Transverse colon (tissue), 4 donors: Measurements from ENCODE around the gene HEXD. TPM values are rescaled to one million over a fixed set of nuclear protein-coding genes. Genes with fewer than 3 reads are reported as not detected.

Experiments
- DNase-seq: peaks from one replicate; pipeline ENCODE4 v3.0.0-alpha.2; 2019
- H3K27ac ChIP-seq, 4 donors: fragments of 200-600 bp; sonication (generic); 2 replicates each; pipeline ENCODE4 v1.5.1; 2016 to 2018; ENCODE audit warnings: inconsistent platforms in 4 of 4
- H3K27me3 ChIP-seq: fragments of 200-600 bp; sonication (generic); 2 replicates; pipeline ENCODE4 v1.5.1; 2017; ENCODE audit warnings: inconsistent platforms
- H3K36me3 ChIP-seq, 4 donors: fragments of 200-600 bp; sonication (generic); 2 replicates each; pipeline ENCODE4 v1.5.1; 2017 to 2019; ENCODE audit warnings: inconsistent platforms in 4 of 4
- H3K4me1 ChIP-seq, 4 donors: fragments of 200-600 bp; sonication (generic); 2 replicates each; pipeline ENCODE4 v1.5.1; 2017 to 2020; ENCODE audit warnings: inconsistent platforms in 4 of 4
- H3K4me3 ChIP-seq, 4 donors: fragments of 200-600 bp; sonication (generic); 1 replicate in 1 of 4; 2 replicates in 3 of 4; pipeline versions ENCODE4 v1.5.1 to v1.6.1; 2017 to 2019; ENCODE audit warnings: inconsistent platforms in 4 of 4
- H3K9me3 ChIP-seq, 2 donors: fragments of 200-600 bp; sonication (generic); 2 replicates each; pipeline ENCODE4 v1.5.1; 2017 to 2019; ENCODE audit warnings: inconsistent platforms in 2 of 2
- EP300 ChIP-seq: sonication (generic); formaldehyde crosslinking; IDR thresholded peaks from one replicate; pipeline ENCODE4 v1.6.1; 2017; ENCODE audit warnings: antibody characterized with exemption, low read depth
- POLR2A ChIP-seq: fragments of 450-650 bp; IDR thresholded peaks from one replicate; pipeline ENCODE4 v1.6.1; 2016; ENCODE audit warnings: antibody characterized with exemption, mild to moderate bottlenecking, moderate library complexity
- POLR2AphosphoS5 ChIP-seq, 3 donors: sonication (generic); formaldehyde crosslinking; IDR thresholded peaks; one replicate each; pipeline ENCODE4 v1.6.1; 2016; ENCODE audit warnings: antibody characterized with exemption in 3 of 3
- WGBS, 2 donors: methylation state at CpG; one replicate each; pipeline ENCODE4 v1.1.5; 2018; ENCODE audit warnings: low coverage in 1 of 2; 5-methylcytosine and 5-hydroxymethylcytosine counted together
- in situ Hi-C, 4 donors: fragments of 200-750 bp; cut with MboI; loops; one replicate each; pipeline versions ENCODE4 v1.15.0 to v1.15.1; 2017; ENCODE audit warnings: low sequenced_read_pairs in 3 of 4, low pct_ligation_motif_present in 1 of 4, low pct_unique_long_range_greater_than_20kb in 1 of 4
- intact Hi-C: fragments of 100-400 bp; cut with DNase I; formaldehyde crosslinking; loops from one replicate; pipeline ENCODE4 v1.15.1; 2023; ENCODE audit warnings: low total_unique reads
- total RNA-seq, 4 donors: library from RNA; depleted of rRNA; stranded (reverse); fragments of >200 nt; gene quantifications; one replicate each; pipeline ENCODE4 v1.1.0, GENCODE V29; 2016
- TF ChIP-seq, protein P1 (sequence below), 5 experiments: fragments of 200-600 bp in 3 of 5; fragments of 450-650 bp in 2 of 5; sonication (generic) in 3 of 5; IDR thresholded peaks; 1 replicate in 2 of 5; 2 replicates in 3 of 5; pipeline ENCODE4 v1.5.1; 2016 to 2017; ENCODE audit warnings: antibody characterized with exemption in 5 of 5, inconsistent platforms in 3 of 5, mild to moderate bottlenecking in 2 of 5, moderate library complexity in 1 of 5

Gene HEXD
- total RNA-seq, 4 donors from 2014 or later = 45.5 to 258 (median 102) TPM

DNA sequence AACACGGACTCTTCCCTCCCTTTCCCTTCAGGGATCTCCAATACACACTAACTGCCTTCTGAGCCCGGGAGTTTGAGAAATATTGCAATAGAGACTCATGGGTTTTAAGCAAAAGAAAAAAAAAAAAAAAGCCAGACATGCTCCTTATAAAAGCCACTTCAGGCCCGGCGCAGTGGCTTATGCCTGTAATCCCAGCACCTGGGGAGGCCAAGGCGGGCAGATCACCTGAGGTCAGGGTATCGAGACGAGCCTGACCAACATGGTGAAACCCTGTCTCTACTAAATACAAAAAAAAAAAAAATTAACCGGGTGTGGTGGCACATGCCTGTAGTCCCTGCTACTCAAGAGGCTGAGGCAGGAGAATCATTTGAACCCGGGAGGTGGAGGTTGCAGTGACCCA, 2.4 kb upstream of the HEXD start:
- Histone ChIP-seq H3K27ac (no peak overlapping the region), H3K9me3 (no peaks in the 10 kb centered on the region), H3K27me3 (no peaks in the 10 kb centered on the region), H3K4me3 (no peak overlapping the region), H3K36me3 (no peaks in the 10 kb centered on the region), H3K4me1 (peaks cover 4 to 26% (median 20%) of the 10 kb centered on the region in 4 donors)
- no peak for DNase-seq
- TF ChIP-seq EP300 (no peak), POLR2AphosphoS5 (IDR thresholded peaks at IDR 0.05) (no peak), POLR2A (no peak)
- TF ChIP-seq, protein P1, sequence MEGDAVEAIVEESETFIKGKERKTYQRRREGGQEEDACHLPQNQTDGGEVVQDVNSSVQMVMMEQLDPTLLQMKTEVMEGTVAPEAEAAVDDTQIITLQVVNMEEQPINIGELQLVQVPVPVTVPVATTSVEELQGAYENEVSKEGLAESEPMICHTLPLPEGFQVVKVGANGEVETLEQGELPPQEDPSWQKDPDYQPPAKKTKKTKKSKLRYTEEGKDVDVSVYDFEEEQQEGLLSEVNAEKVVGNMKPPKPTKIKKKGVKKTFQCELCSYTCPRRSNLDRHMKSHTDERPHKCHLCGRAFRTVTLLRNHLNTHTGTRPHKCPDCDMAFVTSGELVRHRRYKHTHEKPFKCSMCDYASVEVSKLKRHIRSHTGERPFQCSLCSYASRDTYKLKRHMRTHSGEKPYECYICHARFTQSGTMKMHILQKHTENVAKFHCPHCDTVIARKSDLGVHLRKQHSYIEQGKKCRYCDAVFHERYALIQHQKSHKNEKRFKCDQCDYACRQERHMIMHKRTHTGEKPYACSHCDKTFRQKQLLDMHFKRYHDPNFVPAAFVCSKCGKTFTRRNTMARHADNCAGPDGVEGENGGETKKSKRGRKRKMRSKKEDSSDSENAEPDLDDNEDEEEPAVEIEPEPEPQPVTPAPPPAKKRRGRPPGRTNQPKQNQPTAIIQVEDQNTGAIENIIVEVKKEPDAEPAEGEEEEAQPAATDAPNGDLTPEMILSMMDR (IDR thresholded peaks at IDR 0.05) = no peak
- 93 to 96% methylated on average over 6 to 9 of the region's 9 CpGs for WGBS, 2 donors
- intact Hi-C loops (no loop called here), in situ Hi-C loops (loop anchor here in 2 of 4 donors (5.0 to 10.0 kb wide), 2 partner anchors 61 to 63 kb away; partner anchors contain the start of gene TEX19 (in 1 of the 2))

DNA sequence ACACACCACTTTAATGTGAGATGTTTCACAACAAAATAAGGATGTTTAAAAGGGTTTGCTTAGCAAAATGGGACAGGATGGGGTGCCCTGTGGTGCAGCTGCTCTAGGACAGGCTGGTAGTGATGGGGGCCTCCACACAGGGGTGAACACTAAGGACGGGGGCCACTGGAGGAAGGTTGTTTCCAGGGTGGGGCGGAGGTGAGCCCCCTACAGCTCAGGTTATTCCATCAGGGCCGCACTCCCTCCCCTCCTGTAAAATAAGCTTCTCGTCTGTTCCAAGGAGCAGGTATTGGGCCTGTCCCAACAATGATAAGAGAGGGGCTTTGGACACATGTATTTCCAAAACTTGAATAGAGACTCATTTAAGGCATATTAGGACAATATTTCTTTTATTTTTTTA, 1.9 kb upstream of the HEXD start:
- no peaks in the 10 kb centered on the region for H3K27me3 ChIP-seq
- no peaks in the 10 kb centered on the region for H3K9me3 ChIP-seq
- intact Hi-C loops = no loop called here
- no peaks in the 10 kb centered on the region for H3K36me3 ChIP-seq
- in situ Hi-C loops = loop anchor here in 2 of 4 donors (5.0 to 10.0 kb wide), 2 partner anchors 61 to 64 kb away; partner anchors contain the start of gene TEX19 (in 1 of the 2)
- TF ChIP-seq POLR2A (no peak), EP300 (no peak)
- TF ChIP-seq, protein P1 (IDR thresholded peaks at IDR 0.05) = no peak
- no peak for DNase-seq
- H3K4me1 ChIP-seq = peaks cover 4 to 26% (median 20%) of the 10 kb centered on the region in 4 donors
- H3K27ac ChIP-seq = no peak overlapping the region
- H3K4me3 ChIP-seq = no peak overlapping the region
- 85 to 90% methylated on average over 3 to 4 of the region's 4 CpGs for WGBS, 2 donors

DNA sequence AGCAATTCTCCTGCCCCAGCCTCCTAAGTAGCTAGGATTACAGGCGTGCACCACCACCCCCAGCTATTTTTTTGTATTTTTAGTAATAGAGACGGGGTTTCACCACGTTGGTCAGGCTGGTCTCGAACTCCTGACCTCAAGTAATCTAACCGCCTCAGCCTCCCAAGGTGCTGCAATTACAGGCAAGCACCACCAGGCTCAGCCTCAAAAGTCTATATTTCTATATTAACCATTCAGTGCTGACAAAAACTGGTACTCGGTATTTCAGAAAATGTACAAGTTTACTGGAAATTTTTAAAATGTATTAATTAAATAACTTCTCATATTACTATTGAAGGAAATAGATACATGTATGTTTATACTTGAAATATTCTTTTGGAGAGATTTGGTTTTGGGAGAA, 1.4 kb upstream of the HEXD start:
- in situ Hi-C loops = loop anchor here in 2 of 4 donors (5.0 to 10.0 kb wide), 2 partner anchors 62 to 64 kb away; partner anchors contain the start of gene TEX19 (in 1 of the 2)
- no peak overlapping the region for H3K27ac ChIP-seq
- intact Hi-C loops = no loop called here

DNA sequence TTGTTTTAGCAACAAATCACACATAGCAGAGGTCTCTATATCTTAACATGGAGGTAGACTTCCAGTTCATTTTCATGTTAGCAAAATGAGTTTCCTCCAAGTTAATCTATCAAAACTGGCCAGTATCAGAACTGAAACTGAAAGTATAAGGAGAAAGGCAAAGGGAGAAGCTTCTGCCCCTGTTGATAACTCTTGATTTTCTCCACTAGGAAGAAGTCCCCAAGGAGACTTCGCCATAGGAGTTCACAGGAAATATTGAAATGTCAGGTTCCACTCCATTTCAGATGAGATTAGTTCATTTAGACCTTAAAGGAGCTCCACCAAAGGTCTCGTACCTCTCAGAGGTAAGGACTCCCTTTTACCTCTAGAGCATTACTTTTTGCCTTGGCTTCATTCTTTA, 1.4 kb downstream of the HEXD start:
- intact Hi-C loops = no loop called here
- in situ Hi-C loops = loop anchor here in 2 of 4 donors (5.0 to 10.0 kb wide), 2 partner anchors 65 to 67 kb away; partner anchors contain the start of gene TEX19 (in 1 of the 2)
- 64 to 82% methylated on average over 2 of the region's 2 CpGs for WGBS, 2 donors
- Histone ChIP-seq H3K4me1 (peaks cover 4 to 23% (median 16%) of the 10 kb centered on the region in 4 donors), H3K36me3 (no peaks in the 10 kb centered on the region), H3K27ac (peak overlapping the region; percentile 87 to 97 (median 92)), H3K9me3 (no peaks in the 10 kb centered on the region), H3K27me3 (no peaks in the 10 kb centered on the region), H3K4me3 (peak overlapping the region in 3 of 4 donors; percentile 74 to 80 (median 75))
- no peak for DNase-seq
- TF ChIP-seq EP300 = no peak
- TF ChIP-seq, protein P1 (IDR thresholded peaks at IDR 0.05) = no peak
- no peak for TF ChIP-seq POLR2A
- no peak for TF ChIP-seq POLR2AphosphoS5 (IDR thresholded peaks at IDR 0.05)

More for the DNA sequence above, 1.4 kb upstream of the HEXD start:
- H3K4me1 ChIP-seq = peaks cover 4 to 26% (median 20%) of the 10 kb centered on the region in 4 donors
- H3K4me3 ChIP-seq = no peak overlapping the region
- H3K27me3 ChIP-seq = no peaks in the 10 kb centered on the region
- H3K36me3 ChIP-seq = no peaks in the 10 kb centered on the region
- H3K9me3 ChIP-seq = no peaks in the 10 kb centered on the region
- TF ChIP-seq, protein P1 (IDR thresholded peaks at IDR 0.05) = peak in 1 of 5 experiments; percentile 17
- TF ChIP-seq POLR2A (no peak), POLR2AphosphoS5 (IDR thresholded peaks at IDR 0.05) (no peak)
- 81 to 95% methylated on average over 6 of the region's 6 CpGs for WGBS, 2 donors
- no peak for DNase-seq
